NCI-H2196 treated with DMSO at 0.1 percent for 48 hours (cell line): ENCODE measurements around the gene C1QL4.

Experiments
- DNase-seq: peaks from one replicate; lab custom pipeline; 2025; ENCODE audit not compliant: unreplicated experiment; lab: John Stamatoyannopoulos, UW

C1QL4 gene

DNA sequence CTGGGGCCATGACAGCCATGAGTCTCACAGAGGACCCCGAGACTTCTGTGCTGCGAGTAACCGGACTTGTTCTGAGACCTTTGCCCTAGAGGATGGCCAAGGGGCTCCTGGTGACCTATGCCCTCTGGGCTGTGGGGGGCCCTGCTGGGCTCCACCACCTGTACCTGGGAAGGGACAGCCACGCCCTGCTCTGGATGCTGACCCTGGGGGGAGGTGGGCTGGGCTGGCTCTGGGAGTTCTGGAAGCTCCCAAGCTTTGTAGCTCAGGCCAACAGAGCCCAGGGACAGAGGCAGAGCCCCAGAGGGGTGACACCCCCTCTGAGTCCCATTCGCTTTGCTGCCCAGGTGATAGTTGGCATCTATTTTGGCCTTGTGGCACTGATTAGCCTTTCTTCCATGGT, 11.8 kb upstream of the C1QL4 start:
- no peak for DNase-seq

DNA sequence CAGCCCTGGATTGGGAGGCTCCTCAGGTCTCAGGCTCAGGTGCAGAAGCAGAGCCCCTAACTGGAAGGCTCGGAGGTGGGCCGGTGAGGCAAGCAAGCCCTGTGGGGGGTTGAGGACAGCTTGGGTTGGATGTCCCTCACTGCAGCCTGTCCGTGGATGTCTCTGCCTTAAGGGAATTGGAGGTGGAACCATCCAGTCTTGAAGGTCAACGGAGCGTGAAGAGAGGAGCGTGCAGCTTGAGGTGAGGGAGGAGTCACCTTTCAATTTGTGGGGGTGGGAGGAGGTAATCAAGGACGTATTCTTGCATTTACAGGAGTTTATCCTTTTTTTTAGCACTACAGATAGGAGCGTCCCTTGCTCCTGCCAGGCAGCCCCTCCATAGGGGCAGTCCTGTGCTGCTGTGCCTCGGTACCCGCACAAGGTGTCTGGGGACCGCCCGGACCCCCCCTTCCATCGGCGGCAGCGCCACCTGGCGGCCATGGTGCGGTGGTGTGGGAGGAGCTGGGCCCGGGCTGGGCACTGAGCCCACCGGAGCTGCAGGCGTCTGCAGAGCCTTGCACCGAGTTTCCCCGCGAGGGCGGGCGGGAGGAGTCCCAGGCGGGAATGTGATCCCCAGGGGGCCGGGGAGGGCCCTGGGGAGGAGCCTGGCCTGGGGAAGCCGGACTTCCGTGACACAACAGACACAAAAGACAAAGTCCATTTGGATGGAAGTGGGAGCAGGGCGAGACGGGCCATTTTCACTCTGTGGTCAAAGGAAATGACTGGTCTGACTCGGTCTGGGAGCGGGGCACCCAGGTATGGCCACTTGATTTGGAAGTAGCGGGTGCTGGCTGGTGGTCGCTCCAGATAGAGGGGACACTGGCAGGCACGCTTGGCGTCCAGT, 10.6 kb upstream of the C1QL4 start:
- peak; percentile 82 for DNase-seq

DNA sequence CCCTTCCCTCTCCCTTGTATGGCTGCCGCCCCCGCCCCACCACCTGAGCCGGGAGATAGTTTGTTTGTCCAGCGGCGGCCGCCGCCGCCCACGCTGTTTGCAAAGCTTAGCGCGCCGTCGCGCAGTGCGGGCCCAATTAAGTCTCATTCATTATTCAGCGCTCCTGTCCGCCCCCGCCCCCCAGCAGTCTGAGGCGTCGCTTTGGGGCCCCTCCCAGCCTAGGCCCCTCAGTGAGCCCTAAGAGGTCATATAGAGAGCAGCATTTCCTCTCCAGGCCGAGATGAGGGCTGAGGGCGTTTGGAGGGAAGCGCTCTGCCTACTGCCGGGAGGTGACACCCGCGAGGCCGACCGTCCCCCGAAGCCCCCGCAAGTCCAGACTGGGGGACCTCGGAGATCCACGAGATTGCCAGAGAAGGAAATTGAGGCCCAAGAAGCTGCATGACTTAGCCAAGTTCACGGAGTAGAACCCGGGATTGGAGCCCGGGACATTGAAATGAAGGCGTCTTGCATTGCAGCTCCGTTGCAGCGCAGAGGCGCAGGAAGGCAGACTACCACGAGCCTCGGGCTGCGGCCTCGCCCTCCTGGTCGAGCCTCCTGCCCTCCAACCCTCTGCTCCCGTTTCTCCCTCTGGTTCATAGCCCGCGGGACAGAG, 9.8 kb upstream of the C1QL4 start, which contains the start of gene DNAJC22:
Gene DNAJC22, plus strand, starts transcription at position 230 of the 652 bp plus-strand sequence. CDS start 1,985 bp downstream, outside the sequence.
- DNase-seq = no peak

DNA sequence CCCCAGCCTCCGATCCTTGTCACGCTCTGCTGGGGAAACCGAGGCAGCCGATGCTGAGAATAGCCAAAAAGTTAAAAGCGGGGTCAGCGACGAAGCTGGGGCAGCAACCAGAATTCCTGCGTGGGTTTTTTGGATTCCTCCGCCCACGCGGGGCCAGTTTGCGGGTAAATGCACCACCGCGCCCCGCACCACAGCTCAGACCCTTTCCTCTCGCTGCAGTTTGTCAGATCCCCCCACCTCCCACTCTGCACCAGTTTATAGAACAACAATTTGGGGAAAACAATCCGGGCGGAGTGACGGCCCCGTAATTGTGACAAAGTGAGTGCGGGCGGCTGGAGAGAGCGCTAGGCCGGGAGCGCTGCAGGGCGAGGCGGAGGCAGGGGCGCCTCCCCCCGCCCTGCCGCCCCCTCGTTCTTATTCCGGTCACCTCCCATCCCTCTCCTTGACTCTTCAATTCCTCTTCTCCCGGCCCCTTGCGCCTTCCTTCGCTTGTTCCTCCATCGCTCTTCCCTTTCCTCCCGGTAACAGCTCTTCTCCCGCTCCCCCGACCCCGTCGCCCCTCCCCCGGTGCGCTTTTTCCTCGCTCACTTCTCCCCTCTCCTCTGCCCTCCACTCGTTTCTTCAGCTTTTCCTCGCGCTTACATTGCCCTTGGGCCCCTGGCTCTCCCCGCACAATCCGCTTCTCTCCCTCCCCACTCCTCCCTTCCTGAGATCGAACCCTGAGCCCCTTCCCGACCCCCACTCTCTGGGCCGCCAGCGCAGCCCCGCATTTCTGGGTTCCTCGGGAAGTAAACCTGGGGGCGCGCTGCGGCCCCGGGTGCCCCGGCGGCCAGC, 9.1 kb upstream of the C1QL4 start:
- no peak for DNase-seq

DNA sequence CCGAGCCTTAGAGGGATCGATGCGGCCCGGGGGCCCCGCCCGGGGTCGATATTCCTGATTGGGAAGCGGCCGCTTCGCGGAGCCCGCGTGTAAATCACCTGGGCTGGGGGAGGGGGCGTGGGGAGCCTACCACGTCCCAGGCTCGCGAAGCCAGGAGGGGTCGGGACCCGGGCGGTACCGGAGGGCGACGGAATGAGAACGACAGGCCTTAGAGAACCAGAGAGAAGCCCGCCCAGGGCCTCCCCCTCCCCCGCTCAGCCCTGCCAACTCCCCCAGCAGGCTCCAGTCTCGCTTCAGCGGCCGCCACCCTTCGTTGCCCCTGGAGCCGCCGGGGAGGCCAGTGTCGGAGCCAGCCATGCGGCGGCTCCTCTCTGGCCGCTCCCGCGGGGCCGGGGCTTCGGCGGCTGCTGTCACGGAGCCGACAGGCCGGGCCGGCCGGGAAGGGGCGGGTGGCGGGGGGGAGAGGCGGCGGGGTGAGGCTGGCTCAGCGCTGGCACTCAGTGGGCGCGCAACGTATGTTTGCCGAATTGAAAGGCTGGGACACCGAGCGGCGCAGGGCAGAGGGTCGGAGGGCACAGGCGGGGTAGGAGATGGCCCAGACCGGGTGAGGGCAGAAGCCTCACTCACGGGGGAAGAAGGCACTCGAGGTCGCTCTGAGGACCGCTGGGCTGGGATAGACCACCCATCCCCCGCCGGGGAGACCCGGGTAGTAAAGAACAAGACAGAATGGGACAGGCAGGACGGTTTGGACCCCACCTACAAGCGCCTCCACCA, 8.2 kb upstream of the C1QL4 start:
- DNase-seq = no peak

DNA sequence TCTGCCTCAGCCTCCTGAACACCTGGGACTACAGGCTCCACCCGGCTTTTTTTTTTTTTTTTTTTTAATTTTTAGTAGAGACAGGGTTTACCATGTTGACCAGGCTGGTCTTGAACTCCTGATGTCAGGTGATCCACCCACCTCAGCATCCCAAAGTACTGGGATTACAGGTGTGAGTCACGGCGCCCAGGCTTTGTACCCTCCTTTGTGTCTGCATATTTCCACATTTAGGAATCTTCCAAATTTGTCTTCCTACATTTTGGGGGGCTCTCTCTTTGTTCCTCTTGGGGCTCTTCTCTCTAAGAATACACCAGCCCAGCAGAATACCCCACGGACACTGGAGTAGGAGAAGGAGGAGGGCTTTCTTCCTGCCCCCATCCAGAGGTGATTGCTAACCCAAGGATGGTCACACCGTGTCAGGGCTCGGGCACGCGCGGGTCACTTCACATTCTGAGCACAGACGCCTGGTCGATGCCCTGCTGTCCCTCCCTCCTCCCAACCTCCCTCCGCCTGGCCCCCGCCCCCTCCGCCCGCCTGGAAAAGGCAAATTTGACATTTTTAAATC, 7.6 kb upstream of the C1QL4 start:
- DNase-seq = no peak

DNA sequence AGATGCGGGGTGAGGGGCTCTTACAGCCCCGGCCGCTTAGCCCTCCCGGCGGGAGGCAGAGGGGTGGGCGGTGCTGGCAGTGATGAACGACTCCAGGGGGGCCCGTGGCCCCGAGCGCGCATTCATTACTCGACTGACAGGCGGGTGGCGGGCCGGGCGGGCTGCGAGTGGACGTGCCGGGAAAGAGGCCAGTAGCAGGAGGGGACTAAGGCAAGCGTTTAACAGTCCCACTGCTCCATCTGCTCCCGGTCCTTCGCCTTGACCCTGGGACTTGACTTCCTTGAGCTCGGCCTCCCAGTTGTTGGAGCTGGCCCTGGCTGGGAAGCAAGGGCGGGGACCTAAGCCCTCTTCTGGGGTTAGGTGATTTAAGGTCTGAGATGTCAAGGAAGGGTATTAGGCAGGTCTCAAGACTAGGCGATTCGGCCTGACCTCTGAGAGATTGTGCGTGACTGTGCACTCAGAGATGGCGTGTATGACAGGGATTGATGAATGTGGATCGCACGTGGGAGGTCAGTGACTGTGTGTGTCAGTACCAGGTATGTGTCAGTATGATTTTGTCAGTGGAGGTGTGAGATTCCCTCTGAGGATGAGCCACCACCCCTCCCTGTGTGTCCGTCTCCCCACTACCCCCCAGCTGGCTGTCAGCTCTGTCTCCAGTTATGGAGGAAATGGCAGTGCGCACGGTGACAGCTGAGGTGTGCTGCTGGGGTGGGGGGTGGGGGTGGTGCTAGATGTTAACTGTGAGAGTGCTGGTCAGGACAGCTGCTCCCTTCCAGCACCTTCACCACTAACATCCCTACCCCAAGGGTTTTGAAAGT, 6.1 kb upstream of the C1QL4 start:
- DNase-seq = no peak

DNA sequence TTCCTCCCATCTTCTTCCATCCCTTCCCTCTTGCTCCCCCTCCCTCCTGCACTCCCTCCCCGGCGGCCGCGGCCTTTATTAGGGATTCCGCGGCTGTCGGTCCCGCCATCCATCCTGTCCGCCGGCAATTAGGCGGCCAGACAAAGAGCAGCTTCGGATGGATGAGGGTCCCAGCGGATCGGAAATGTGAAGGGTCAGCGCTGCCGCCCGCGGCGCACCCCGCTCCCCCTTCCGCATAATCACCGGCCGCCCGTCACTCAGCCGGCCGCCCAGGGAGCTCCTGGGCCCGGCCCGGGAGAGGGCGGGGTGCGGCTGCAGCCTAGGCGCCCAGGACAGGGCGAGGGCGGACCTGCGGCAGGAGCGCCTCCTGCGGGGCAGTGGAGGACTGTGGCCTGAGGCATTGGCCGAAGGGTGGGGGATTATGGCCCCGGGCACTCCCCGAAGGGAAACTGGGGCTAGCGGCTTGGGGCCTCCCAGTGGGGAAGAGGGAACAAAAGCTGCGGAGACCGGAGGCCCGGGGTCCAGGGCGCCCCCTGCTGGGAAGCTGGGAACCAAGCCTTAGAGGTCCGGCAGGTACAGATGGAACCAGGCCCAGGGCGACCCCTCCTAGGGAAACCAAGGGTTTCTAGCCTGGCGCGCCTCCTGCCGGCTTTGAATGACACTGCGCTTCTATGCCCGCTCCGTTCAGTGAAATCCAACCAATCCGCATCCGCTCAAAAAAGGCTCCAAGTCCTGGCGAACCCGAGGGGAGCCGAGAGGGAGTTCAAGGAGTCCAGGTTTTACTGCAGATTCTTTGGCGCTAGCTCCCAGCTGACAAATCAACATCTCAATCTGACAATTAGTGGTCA, 5.3 kb upstream of the C1QL4 start:
- peak; percentile 64 for DNase-seq

DNA sequence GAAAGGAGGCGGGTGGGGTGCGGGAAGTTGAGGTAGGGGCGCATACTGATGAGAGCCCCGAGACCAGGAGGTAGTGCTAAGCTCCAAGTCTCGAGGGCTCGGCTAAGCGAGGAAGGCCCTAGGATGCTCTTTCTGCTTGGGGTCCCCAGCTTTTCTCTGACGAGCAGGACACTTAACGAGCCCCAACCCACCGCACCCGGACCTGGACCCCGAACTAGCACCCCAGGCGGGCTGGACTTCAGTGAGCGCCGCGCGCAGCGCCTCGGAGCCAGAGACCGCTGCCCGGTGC, 4.7 kb upstream of the C1QL4 start:
- DNase-seq = no peak

DNA sequence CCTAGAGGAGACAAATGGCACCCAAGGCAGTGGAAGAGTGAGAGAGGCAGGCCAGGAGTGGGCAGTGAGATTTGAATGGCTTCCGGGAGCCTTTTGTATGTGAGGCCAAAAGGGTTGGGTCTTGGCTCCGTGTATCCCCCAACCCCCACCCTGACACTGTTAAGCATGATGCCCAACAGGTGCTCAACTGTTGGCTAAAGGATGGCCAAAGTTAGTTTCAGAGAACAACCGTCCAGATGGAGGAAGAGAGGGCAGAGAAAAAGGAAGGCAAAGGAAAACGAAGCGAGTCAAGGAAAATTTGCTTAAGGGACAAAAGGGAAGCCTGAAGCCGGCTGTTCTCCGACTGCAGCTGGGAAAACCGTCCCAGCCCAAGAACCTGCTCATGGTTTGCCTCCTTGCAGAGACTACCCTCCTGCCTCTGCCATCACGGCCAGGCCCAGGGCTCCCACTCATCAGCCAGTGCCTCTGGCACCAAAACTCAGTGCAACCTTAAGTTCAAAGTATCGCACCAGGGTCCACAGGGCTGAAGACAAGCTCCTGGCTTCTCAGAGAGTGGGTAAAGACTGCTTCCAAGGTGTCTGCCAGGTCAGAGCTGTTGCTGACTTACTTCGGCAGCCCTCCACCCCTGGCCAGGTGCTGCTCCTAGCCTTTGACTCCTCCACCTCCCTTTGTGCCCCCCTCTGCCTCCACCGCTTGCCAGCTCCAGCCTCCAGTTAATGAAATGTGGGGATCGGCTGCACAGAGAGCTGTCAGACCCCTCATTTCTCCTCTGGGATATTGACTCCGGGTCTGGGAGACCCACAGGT, 4.2 kb upstream of the C1QL4 start:
- no peak for DNase-seq

DNA sequence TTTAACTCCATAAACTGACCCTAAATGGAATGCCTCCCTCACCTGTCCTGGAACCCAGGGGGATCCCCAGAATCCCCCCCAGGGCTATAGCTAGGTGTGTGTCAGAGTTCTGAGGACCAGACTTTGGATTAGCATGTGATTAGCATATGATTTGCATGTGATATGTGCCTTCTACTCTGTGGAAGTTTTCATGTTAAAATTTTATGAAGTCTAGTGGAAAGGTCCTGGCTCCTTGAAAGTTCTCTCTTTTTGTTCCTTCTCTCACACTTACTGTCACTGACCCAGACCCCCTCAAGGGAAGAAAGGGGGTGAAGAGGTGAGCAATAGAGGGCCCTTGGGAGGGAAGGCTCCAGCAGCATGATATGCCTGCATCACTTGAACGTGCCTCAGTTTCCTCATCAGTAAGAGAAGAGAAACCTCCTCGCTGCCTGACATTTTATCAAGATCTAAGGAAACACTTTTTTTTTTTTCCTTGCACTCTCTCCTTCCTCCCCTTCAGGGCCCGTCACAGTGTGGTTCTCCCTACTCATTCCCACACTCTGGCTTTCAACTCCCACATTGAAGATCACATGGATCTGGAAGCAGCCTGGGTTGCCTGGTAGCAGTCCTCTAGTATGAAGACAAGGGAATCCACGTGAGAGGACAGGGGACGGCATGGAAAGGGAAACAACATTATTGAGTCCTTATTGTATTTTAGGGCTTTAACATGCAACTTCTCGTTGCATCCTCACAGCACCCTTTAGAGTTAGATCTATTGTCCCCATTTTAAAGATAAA, 3.3 kb upstream of the C1QL4 start:
- no peak for DNase-seq

DNA sequence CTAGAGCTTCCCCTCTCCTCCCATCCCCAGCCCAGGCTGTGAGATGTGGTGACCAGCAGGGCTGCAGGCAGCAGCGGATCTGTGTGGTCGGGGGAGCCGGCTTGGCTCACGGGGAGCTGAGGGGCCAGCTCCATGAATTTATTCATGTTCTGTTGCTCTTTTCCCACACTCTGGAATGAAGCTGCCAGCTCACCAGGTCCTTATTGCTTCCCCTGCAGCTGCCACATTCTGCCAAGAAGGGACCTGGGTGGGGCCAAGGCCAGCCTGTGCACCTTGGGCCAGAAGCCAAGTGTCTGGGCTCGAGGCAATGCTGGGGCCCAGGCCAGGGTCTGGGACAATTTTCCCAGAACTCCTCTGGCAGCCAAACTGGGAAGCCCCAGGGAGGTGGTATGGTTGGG, 2.5 kb upstream of the C1QL4 start:
- DNase-seq = no peak

DNA sequence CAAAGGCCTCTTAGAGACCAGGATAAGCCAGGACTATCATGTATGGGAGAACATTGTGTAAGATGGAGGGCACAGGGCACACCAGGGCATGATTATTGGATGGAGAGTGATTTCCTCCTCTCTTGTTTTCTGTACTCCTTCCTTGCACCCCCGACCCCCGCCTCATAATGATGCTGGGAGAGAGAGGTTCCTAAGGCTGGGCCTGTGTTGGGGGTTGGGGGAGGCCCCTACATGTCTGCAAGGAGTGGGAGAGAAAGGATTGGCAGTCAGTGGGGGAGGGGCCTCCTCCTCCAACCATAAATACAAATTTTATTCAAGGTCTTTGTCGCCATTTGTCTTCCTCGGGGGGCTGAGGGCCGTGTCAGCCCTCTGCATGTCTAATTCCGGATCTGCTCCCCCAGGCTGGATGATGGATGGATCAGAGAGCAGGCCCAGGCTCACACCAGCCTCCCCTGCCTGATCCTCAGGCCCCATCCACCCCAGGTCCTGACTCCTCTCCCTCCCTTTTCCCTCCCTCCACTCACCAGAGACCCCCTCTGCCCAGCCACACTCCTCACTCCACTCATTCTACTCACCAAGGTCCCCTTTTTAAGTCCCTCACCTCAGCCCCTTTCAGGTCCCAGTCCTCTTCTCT, 2.0 kb upstream of the C1QL4 start:
- no peak for DNase-seq

DNA sequence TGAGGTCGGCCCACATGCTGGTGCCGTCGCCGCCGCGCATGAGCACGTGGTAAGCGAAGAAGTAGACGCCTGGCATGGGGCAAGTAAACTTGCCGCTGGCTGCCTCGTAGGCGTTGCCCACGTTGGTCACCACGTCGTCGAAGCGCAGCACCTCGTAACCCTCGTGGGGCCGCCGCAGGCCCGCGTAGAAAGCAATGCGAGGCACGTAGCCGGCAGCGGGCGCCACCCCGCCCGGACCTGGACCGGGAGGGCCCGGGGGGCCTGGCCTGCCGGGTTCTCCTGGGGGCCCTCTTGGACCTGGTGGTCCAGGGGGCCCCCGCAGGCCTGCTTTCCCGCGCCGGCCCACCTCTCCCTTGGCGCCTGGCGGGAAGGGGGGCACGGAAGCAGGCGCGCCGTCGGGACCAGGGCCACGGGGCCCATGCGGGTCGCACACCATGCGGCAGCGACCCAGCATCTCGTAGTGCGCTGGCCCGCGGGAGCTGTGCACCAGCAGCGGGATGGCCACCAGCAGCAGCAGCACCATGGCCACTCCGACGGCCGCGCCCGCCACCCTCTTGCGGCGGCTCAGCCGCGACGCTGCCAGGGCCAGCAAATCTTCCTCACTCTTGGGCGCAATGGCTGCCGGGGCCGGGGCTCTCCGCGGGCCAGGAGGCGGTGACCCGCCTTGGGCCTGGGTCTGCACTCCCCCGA, 888 bp downstream of the C1QL4 start:
- no peak for DNase-seq

DNA sequence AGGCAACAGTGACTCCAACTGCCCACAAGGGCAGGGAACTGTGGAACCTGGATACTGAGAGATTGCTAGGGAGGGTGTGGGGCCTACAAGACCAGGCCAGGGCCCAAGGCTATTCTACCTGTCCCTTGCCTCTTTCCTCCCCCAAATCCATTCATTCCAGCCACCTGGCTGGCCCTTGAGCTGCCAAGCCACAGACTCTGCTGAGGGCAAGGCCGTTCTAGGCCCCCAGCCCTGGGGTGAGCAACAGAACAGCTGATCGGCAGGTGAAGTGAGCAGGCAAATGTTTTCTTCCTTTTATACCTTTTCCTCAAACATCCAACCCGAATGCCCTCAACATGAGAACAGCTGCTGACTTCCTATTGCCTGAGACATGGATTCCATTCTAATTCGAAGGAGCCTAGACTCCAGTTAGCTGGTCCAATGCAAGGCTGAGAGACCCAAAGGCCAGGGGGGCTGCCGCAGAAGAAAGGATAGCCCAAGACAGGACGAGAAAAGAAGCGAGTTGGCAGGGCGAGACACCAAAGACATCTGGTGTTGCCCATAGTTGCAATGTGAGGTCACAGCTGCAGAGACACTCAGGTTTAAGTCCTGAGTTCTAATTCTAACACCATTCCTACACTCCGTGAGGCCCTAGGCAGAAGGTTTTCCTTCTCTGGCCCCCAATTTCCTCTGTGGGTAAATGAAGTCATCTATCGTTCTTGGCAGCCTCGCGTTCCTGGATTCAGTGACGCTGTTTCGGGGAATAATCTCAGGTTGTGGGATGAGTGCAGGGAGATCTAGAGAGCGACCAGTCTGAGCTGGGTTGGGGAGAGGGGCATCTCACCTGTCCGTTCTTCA, 1.7 kb downstream of the C1QL4 start:
- DNase-seq = no peak
